NCI-H1694 (cell line): ENCODE data around the gene CDC25B.
A peak's percentile ranks its signal among the peaks of the same experiment; 100 is the strongest.

Source experiments
- DNase-seq: peaks from one replicate; lab custom pipeline; 2025; lab: John Stamatoyannopoulos, UW

The CDC25B gene

GRCh38 chr20:3764659-3765058 is 31.5 kb upstream of the CDC25B start:
- DNase-seq = no peak

- DNase-seq = no peak
Observed at GRCh38 chr20:3765171-3765882, 30.8 kb upstream of the CDC25B start.

- DNase-seq = no peak
Observed at GRCh38 chr20:3766422-3767109, 29.5 kb upstream of the CDC25B start.

- DNase-seq = no peak
Observed at GRCh38 chr20:3767110-3767426, 29.0 kb upstream of the CDC25B start.

- DNase-seq = peak; percentile 96
Observed at GRCh38 chr20:3767427-3768341, 28.4 kb upstream of the CDC25B start, which contains the start of gene ADISSP. Gene ADISSP, minus strand, starts transcription at chr20:3767753. Its CDS starts 7,653 bp downstream, at chr20:3760100.

- peak; percentile 73 for DNase-seq
Observed at GRCh38 chr20:3768342-3769130, 27.6 kb upstream of the CDC25B start.

- DNase-seq = no peak
Observed at GRCh38 chr20:3771552-3772058, 24.5 kb upstream of the CDC25B start.

- DNase-seq = no peak
Observed at GRCh38 chr20:3775457-3776108, 20.5 kb upstream of the CDC25B start.

GRCh38 chr20:3777381-3777715 is 18.8 kb upstream of the CDC25B start:
- DNase-seq = no peak

- DNase-seq = peak; percentile 53
Observed at GRCh38 chr20:3777716-3778629, 18.1 kb upstream of the CDC25B start.

GRCh38 chr20:3778976-3779375 is 17.1 kb upstream of the CDC25B start:
- DNase-seq = no peak

GRCh38 chr20:3781153-3781910 is 14.8 kb upstream of the CDC25B start, which contains the start of gene SPEF1:
Gene SPEF1, minus strand, starts transcription at chr20:3781448. Its CDS starts 161 bp downstream, at chr20:3781287.
- DNase-seq = peak; percentile 89

GRCh38 chr20:3782597-3782996 is 13.5 kb upstream of the CDC25B start:
- no peak for DNase-seq

- DNase-seq = no peak
Observed at GRCh38 chr20:3783068-3783489, 13.0 kb upstream of the CDC25B start.

- no peak for DNase-seq
Observed at GRCh38 chr20:3783511-3784195, 12.5 kb upstream of the CDC25B start.

GRCh38 chr20:3784216-3784853 is 11.8 kb upstream of the CDC25B start:
- DNase-seq = no peak

- no peak for DNase-seq
Observed at GRCh38 chr20:3784863-3785239, 11.3 kb upstream of the CDC25B start.
